ENCODE results near the gene MPRIP.

DNA sequence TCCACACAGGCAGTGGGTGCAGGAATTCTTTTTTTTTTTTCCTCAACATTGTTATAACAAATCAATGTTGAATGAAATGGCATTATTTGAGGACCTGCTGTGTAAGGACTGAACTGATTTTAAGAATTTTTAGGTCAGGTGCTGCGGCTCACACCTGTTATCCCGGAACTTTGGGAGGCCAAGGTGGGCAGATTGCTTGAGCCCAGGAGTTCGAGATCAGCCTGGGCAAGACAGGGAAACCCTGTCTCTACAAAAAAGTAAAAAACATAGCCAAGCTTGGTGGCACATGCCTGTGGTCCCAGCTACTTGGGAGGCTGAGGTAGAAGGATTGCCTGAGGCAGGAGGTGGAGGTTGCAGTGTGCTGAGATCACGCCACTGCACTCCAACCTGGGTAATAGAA, 12.4 kb downstream of the MPRIP start:
- TF ChIP-seq HOXA7 (CRISPR knock-in tag; IDR thresholded peaks at IDR 0.05; ENCODE audit: borderline replicate concordance) (no peak), ZNF26 (tag by site-specific recombination; IDR thresholded peaks at IDR 0.05) (no peak), CTCF (tag by site-specific recombination; IDR thresholded peaks at IDR 0.05) (no peak), SETDB1 (IDR thresholded peaks at IDR 0.05; ENCODE audit: insufficient read length, low read length) (no peak), REPIN1 (tag by site-specific recombination; IDR thresholded peaks at IDR 0.05; ENCODE audit: low read depth) (no peak), ZNF521 (tag by site-specific recombination; IDR thresholded peaks at IDR 0.05) (no peak)
- TF ChIP-seq, protein P1, sequence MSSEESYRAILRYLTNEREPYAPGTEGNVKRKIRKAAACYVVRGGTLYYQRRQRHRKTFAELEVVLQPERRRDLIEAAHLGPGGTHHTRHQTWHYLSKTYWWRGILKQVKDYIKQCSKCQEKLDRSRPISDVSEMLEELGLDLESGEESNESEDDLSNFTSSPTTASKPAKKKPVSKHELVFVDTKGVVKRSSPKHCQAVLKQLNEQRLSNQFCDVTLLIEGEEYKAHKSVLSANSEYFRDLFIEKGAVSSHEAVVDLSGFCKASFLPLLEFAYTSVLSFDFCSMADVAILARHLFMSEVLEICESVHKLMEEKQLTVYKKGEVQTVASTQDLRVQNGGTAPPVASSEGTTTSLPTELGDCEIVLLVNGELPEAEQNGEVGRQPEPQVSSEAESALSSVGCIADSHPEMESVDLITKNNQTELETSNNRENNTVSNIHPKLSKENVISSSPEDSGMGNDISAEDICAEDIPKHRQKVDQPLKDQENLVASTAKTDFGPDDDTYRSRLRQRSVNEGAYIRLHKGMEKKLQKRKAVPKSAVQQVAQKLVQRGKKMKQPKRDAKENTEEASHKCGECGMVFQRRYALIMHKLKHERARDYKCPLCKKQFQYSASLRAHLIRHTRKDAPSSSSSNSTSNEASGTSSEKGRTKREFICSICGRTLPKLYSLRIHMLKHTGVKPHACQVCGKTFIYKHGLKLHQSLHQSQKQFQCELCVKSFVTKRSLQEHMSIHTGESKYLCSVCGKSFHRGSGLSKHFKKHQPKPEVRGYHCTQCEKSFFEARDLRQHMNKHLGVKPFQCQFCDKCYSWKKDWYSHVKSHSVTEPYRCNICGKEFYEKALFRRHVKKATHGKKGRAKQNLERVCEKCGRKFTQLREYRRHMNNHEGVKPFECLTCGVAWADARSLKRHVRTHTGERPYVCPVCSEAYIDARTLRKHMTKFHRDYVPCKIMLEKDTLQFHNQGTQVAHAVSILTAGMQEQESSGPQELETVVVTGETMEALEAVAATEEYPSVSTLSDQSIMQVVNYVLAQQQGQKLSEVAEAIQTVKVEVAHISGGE (tag by site-specific recombination; conservative IDR thresholded peaks at IDR 0.05; ENCODE audit: low read depth): no peak
